Measurements from ENCODE around the gene ODAPH.

DNA sequence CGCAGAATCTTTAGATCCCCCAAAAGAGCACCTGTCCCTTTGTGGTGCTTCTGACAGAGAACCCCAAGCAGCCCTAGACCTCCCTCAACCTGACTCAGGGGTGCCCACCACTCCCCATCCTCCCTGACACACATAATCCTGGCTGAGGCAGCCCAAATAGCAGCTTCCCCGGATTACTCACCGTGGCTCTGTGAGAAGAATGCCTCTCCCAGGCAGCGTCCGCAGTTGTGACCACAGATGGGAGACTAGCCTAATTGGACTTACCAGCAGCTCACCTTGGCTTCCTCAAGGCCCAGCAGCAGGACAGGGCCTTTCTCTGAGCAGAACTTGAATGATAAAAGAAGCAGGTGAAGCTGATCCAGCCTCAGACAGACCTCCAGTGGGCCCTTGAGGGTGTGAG is 10.3 kb upstream of the ODAPH start:
- TF ChIP-seq YY1 (IDR thresholded peaks at IDR 0.05) (no peak), RAD21 (IDR thresholded peaks at IDR 0.05) (no peak), EGR1 (IDR thresholded peaks at IDR 0.05; ENCODE audit: low read depth in 2 of 2) (no peak), SP1 (IDR thresholded peaks at IDR 0.05) (no peak), RXRA (IDR thresholded peaks at IDR 0.05) (no peak), FOXA1 (IDR thresholded peaks at IDR 0.05) (no peak), GABPA (IDR thresholded peaks at IDR 0.05 in 1 of 2, conservative IDR thresholded peaks at IDR 0.05 in 1 of 2) (no peak), TAF1 (conservative IDR thresholded peaks at IDR 0.05) (no peak), HNF4A (conservative IDR thresholded peaks at IDR 0.05) (no peak), JUND (IDR thresholded peaks at IDR 0.05) (no peak)
- TF ChIP-seq, protein P1, sequence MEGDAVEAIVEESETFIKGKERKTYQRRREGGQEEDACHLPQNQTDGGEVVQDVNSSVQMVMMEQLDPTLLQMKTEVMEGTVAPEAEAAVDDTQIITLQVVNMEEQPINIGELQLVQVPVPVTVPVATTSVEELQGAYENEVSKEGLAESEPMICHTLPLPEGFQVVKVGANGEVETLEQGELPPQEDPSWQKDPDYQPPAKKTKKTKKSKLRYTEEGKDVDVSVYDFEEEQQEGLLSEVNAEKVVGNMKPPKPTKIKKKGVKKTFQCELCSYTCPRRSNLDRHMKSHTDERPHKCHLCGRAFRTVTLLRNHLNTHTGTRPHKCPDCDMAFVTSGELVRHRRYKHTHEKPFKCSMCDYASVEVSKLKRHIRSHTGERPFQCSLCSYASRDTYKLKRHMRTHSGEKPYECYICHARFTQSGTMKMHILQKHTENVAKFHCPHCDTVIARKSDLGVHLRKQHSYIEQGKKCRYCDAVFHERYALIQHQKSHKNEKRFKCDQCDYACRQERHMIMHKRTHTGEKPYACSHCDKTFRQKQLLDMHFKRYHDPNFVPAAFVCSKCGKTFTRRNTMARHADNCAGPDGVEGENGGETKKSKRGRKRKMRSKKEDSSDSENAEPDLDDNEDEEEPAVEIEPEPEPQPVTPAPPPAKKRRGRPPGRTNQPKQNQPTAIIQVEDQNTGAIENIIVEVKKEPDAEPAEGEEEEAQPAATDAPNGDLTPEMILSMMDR (IDR thresholded peaks at IDR 0.05; ENCODE audit: low read depth, low read length, missing input control) = no peak
- TF ChIP-seq, protein P2, sequence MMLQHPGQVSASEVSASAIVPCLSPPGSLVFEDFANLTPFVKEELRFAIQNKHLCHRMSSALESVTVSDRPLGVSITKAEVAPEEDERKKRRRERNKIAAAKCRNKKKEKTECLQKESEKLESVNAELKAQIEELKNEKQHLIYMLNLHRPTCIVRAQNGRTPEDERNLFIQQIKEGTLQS (IDR thresholded peaks at IDR 0.05) = no peak
- TF ChIP-seq, protein P3, sequence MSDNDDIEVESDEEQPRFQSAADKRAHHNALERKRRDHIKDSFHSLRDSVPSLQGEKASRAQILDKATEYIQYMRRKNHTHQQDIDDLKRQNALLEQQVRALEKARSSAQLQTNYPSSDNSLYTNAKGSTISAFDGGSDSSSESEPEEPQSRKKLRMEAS (IDR thresholded peaks at IDR 0.05) = no peak
- TF ChIP-seq, protein P4, sequence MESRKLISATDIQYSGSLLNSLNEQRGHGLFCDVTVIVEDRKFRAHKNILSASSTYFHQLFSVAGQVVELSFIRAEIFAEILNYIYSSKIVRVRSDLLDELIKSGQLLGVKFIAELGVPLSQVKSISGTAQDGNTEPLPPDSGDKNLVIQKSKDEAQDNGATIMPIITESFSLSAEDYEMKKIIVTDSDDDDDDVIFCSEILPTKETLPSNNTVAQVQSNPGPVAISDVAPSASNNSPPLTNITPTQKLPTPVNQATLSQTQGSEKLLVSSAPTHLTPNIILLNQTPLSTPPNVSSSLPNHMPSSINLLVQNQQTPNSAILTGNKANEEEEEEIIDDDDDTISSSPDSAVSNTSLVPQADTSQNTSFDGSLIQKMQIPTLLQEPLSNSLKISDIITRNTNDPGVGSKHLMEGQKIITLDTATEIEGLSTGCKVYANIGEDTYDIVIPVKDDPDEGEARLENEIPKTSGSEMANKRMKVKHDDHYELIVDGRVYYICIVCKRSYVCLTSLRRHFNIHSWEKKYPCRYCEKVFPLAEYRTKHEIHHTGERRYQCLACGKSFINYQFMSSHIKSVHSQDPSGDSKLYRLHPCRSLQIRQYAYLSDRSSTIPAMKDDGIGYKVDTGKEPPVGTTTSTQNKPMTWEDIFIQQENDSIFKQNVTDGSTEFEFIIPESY (IDR thresholded peaks at IDR 0.05) = no peak

All from liver (tissue), 3 donors.